ENCODE results near the gene FGF2.

DNA sequence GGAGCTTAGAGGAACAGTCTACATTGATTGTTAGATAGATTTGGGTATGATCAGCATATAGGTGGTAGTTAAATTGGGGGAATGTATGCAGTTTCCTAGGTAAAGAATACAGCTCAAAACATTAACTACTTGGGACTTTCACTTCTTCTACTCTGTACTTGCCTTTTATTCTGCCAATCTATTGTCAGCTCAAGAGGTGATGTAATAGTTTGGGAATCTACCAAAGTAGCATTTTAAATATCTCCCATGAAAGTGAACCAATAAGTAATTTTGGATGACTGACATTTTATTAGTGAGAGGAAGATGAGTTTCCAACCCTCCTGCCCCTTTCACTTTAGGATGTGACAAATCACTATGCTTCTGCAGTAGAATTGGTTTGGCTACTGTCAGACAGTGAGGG lies 52.4 kb downstream of the FGF2 start:
- TF ChIP-seq FOXJ3 (CRISPR knock-in tag; IDR thresholded peaks at IDR 0.05) (no peak), POLR2AphosphoS5 (IDR thresholded peaks at IDR 0.05; ENCODE audit: low read depth, low read length) (no peak), TCF12 (IDR thresholded peaks at IDR 0.05) (no peak)

Measured in SK-N-SH (cell line).